Fibroblast of skin of left biceps (primary cell): ENCODE data around the gene HK1.

Experiments used
- DNase-seq, 2 experiments: peaks; one replicate each; pipeline ENCODE4 v3.0.0-alpha.2; 2013; ENCODE audit warnings: low read depth in 2 of 2

HK1 gene

GRCh38 chr10:69403519-69403918 lies 125.2 kb downstream of the HK1 start:
- no peak for DNase-seq

- DNase-seq: no peak
Observed at GRCh38 chr10:69404786-69405185, 126.5 kb downstream of the HK1 start.

GRCh38 chr10:69405221-69405620 lies 126.9 kb downstream of the HK1 start:
- no peak for DNase-seq

DNA sequence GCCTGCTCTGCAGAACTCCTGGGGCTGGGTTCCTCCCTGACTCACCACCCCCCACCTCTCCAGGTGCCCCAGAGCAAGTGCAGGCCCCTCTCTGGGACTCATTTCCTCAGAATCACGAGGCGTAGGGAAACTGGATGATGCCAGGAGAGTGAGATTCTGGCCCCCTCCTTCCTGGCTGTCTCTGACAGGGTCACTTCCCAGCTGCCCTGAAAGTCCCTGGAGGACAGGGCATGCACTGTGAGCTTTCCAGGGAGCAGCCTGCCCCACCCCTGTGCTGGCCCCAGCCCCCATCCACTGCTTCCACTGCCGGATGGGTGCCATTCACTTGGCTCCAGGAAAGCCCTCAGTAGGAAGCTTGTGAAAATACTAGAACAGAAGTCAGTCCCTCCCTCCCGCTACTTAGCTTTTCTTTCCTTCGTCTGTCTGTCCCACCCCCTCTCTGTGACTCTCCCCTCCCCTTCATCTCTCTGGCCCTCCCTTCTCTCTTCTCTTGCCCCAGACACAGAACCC lies 128.1 kb downstream of the HK1 start:
- no peak for DNase-seq

DNA sequence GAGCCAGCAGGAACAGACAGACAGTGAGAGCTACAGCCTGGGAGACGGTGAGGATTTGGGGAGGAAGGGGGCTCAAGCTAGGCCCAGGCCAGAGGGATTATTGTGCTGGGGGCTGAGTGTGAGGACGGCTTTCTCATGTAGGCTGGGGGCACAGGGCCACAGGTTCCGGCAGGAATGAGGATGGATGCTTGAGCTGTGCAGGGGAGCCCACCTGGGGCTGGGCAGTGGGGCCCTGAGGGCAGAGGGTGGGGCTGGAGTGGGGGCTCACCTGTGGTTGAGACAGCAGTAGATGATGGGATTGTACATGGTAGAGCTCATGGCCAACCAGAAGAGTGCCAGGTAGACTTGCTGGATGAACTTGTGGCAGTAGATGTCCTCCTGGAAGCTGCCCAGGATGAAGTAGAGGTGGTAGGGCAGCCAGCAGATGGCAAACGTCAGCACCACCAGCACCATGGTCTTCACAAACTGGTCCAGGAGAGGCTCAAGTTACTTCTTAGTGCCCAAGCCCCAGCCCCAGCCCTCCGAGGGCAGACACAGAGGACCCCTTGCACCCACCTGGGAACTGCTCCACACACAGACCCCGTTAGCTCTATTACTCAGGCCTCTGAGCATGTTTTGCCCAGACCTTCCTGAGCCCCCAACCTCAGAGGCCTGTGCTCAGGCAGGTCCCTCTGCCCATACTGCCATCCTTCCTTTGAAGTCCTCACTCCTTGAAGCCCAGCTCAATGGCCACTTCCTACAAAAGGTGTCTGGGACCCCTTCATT lies 128.7 kb downstream of the HK1 start:
- DNase-seq: no peak

DNA sequence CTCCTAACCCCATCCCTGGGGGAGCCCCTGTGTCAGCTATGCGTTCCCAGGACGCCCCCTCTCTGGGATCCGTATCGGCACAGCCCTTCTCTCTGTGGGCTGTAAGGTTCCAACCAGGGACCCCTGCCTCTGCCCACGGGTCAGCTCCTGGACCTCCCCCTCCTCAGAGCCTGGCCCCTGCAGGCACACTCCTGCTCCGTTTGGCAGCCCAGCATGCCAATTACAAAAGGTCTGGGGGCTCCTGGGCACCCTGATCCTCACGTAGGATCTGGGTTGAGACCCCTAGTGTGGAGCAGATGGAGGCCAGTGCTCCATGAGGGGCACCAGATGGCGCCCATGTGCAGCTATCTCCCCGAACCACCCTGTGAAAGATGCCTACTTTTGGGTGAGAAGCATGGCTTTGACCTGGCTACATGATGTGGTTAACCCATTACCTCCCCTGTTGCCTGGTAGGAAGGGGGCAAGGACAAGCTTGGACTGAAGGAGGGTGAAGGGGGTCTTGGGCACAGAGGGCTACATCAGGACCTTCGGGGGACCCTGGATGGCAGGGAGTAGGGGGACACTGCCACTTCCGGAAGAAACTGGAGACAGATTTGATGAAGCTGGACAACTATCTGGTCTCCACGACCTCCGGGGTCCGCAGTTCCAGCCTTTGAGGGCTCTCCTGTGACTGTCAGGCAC lies 129.5 kb downstream of the HK1 start:
- DNase-seq: no peak

DNA sequence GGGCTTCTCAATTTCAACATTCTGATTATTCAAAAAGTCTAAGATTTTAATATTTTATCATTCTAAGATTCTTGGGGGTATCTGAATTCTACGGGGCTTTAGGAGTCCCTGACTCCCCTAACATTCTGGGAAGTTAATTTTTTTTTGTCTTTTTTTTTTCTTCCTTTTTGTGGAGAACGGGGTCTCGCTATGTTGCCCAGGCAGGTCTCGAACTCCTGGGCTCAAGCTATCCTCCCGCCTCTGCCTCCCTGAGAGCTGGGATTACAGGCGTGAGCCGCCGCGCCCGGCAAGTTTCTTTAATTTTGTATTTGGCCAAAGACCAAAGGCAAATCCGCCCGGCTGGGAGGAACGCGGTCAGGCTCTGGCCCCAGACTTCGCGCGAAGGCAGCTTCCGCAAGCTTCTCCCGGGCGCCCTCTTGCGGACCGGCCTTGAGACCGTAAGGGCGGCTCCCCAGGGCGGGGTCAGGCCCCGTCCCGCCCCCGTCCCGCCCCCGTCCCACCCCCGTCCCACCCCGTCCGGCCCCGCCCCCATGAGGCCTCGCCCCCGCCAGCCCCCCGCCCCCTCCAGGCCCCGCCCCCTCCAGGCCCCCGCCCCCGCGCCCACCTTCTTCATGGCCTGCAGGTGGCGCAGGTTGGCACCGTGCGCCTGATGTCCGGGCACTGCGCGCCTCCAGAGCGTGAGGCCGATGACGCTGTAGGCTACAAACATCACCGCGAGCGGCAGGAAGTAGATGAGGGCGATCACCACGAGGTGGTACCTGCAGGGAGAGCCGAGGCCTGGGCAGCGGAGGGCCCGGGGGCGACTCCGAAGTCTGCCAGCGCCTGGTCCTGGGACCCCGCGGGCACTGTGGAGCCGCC lies 130.3 kb downstream of the HK1 start:
- DNase-seq: peak; percentile 80 to 86

GRCh38 chr10:69409176-69409495 lies 130.8 kb downstream of the HK1 start:
- DNase-seq: no peak

- no peak for DNase-seq
Observed at GRCh38 chr10:69409968-69410367, 131.7 kb downstream of the HK1 start.

DNA sequence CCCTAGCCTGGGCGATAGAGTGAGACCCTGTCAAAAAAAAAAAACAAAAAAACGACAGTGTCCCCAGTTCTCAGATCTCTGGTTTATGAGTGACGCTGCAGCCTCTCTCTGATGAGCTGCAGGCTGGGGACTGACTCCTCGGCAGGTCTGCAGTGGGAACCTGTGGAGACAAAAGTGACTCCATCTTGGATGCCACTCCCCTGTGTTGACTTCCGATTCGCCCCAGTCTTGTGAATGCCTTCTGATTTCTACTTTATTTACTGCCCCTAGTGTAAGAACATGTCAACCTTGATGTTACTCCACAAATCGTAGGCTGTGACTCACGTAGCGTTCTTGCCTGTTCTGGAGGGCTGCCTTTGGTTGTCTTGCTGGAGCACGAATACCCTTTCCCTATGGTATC lies 132.2 kb downstream of the HK1 start:
- no peak for DNase-seq

DNA sequence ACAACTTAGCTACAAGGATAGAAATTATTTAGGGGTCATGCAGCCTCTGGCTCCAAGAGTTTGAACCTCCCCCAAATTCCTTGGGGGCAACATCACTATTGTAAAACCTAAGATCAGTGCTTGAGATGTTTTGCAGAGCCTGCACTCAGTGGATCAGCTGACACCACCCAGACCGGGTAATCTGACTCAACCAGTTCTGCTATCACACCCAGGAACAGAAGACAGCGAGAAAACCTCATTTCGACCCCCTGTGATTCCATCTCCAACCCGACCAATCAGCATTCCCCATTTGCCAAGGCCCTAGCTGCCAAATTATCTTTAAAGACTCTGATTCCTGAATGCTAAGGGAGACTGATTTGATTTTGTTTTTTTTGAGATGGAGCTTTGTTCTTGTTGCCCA lies 133.2 kb downstream of the HK1 start:
- no peak for DNase-seq

- no peak for DNase-seq
Observed at GRCh38 chr10:69412232-69412790, 134.0 kb downstream of the HK1 start.

- peak; percentile 26 to 36 for DNase-seq
Observed at GRCh38 chr10:69413221-69413865, 135.0 kb downstream of the HK1 start.

GRCh38 chr10:69414036-69415018 lies 136.0 kb downstream of the HK1 start:
- no peak for DNase-seq

GRCh38 chr10:69415049-69415448 lies 136.8 kb downstream of the HK1 start:
- DNase-seq: no peak

GRCh38 chr10:69415951-69416350 lies 137.7 kb downstream of the HK1 start:
- DNase-seq: no peak

- no peak for DNase-seq
Observed at GRCh38 chr10:69416695-69417094, 138.4 kb downstream of the HK1 start, which contains the start of gene TACR2. TSS of gene TACR2 (minus strand) at chr10:69416918. CDS start at chr10:69416323, 595 bp downstream.

GRCh38 chr10:69417542-69417941 lies 139.2 kb downstream of the HK1 start:
- no peak for DNase-seq

DNA sequence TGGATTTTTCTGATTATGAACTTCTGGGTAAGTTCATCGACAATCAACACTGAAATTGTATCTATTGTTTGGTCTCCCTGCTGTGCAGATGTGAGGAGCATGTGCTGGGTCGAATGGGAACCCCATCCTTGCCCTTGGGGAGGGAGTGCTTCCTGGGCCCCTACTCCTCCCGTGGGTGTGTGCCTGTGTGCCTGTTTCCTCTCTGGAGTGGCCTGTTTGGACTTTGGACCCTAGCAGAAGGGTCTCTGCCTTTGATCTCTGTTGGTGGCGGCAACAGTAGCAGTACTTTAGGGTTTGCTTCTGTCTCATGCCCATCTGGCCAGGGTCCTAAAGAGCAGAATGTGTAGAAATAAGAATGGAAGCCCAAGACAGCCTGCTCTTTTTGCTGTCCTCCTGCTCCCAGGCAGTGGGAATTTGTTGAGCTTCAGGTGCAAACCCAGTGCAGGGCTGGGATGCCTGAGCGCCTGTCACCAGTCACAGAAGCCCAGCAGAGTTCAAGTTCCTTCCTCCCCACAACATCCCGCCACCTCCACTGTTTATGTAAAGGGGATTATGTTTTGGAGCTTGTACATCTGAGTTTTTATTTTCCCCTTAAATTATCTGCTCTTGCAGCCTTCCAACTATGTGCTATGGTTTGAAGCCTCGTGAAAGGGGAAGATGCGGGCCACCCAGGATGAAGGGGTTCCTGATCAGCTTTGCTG lies 139.9 kb downstream of the HK1 start:
- DNase-seq: no peak
